GM13977 (cell line): ENCODE measurements around the gene USP36.
"Not testable (repeated sequence)": the region's sequence is repeated elsewhere in the genome, so short reads cannot be mapped to it uniquely, and the experiment has no call there.

Experiments used
- DNase-seq: peaks from one replicate; pipeline ENCODE4 v3.0.0; 2012; ENCODE audit warnings: low spot score
- in situ Hi-C: fragments of 300-500 bp; cut with MboI; formaldehyde crosslinking; loops from one replicate; pipeline ENCODE4 v1.12.0; 2022; ENCODE audit warnings: low sequenced_read_pairs, low pct_unique_long_range_greater_than_20kb, mixed read lengths, inconsistent platforms; ENCODE audit not compliant: unreplicated experiment
- TF ChIP-seq, protein P1 (sequence below): IDR thresholded peaks from 2 replicates; pipeline ENCODE4 v1.5.1; 2012; ENCODE audit warnings: mild to moderate bottlenecking, control low read depth; ENCODE audit not compliant: insufficient read depth; ENCODE audit errors: extremely low read depth, missing control alignments

USP36 gene

DNA sequence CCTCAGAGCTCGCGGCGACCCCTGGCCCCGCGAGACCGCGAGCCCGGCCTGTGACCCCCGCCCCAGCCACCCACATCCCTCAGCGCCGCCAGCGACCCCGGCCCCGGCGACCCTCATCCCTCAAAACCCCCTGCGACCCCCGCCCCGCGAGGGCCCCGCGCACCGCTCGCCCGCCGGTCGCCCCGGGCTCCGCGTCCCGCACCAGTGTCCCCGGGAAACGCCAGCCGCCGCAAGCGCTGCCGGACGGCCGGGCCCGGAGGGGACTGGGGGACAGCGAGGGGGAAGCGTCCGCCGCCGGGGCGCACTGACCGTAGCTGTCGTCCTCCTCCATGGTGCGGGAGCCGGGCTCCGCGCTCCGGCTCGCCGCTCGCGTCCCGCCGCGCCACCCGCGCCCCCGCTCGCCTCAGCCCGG is 58.7 kb downstream of the USP36 start, which contains the start of gene CYTH1:
Gene CYTH1, minus strand, starts transcription at position 381 of the 412 bp plus-strand sequence. Its CDS starts 50 bp downstream, at position 331.
- no peak for DNase-seq

DNA sequence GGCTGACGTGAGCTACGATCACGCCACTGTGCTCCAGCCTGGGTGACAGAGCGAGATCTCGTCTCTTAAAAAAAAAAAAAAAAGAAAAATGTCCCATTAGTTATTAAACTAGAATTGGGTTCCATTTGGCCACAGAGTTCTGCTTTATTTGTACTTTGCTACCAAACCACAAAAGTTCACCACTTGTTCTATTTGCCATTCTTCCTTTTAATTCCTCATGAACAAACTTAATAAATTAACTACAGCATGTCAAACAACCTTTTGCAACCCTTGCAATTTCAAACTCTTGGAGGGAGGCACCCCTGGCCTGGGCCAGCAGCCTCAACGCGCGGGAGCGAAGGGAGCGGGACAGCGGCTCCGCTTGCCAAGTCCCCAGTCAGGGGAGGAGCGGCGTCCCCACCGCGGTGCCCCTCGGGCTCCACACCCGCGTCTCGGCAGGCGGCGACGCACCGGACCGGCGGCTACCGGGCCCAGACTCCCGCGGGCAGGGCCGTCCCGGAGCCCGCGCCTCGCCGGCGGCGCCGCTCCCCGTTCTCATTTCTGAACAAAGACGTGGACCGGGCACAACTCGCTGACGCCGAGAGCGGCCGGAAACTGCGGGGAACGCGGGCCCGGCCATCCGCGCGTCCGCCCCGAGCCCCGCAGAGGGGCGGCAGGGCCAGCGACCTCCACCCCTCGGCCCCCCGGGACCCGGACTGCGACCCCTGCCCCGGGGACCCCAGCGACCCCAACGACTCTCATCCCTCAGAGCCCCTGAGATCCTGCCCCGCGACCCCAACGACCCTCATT is 59.3 kb downstream of the USP36 start:
- in situ Hi-C loops: no loop called here
- TF ChIP-seq, protein P1, sequence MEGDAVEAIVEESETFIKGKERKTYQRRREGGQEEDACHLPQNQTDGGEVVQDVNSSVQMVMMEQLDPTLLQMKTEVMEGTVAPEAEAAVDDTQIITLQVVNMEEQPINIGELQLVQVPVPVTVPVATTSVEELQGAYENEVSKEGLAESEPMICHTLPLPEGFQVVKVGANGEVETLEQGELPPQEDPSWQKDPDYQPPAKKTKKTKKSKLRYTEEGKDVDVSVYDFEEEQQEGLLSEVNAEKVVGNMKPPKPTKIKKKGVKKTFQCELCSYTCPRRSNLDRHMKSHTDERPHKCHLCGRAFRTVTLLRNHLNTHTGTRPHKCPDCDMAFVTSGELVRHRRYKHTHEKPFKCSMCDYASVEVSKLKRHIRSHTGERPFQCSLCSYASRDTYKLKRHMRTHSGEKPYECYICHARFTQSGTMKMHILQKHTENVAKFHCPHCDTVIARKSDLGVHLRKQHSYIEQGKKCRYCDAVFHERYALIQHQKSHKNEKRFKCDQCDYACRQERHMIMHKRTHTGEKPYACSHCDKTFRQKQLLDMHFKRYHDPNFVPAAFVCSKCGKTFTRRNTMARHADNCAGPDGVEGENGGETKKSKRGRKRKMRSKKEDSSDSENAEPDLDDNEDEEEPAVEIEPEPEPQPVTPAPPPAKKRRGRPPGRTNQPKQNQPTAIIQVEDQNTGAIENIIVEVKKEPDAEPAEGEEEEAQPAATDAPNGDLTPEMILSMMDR: no peak
- no peak for DNase-seq

More for the DNA sequence above, 58.7 kb downstream of the USP36 start, which contains the start of gene CYTH1:
- in situ Hi-C loops: no loop called here
- TF ChIP-seq, protein P1: no peak

DNA sequence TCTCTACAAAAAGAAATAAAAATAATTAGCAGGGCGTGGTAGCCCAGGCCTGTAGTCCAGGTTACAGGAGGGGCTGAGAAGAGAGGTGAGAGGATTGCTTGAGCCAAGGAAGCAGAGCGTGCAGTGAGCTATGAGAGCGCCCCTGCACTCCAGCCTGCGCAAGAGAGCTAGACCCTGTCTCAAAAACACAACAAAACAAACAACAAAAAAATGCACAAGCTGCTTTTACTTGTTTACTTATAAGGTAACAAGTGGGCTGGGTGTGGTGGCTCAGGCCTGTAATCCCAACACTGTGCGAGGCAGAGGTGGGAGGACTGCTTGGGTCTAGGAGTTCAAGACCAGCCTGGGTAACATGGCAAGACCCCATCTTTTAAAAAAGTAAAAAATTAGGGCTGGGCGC is 60.3 kb downstream of the USP36 start:
- in situ Hi-C loops: no loop called here
- no peak for DNase-seq
- TF ChIP-seq, protein P1: no peak

DNA sequence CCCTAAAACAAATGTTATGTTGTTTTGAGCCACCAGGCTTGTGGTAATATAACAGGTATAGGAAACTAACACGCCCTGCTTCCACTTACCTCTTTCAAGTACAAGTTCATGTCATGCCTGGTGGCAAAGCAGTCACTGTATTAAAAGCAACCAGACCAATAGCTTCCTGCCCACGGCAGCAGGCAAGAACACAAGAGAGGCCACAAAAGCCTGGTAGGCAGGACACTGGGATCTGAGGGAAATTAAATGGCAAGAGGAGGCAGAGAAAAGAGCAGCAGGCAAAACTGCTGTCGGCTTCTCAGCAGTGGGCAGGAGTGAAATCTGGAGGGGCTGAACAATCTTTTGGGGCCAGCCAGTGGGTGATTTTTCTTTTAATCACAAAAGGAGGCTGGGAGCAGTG is 60.8 kb downstream of the USP36 start:
- TF ChIP-seq, protein P1: no peak
- in situ Hi-C loops: no loop called here
- no peak for DNase-seq

DNA sequence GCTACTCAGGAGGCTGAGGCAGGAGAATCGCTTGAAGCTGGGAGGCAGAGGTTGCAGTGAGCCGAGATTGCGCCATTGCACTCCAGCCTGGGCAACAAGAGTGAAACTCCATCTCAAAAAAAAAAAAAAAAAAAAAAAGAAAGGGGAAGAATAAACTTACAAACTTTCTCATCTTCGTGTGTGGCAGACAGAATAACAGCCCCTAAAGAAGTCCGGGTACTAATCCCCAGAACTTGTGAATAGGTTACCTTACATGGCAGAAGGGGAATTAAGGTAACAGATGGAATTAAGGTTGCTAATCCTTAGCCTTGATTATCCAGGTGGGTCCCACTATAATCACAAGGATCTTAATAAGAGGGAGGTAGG is 61.3 kb downstream of the USP36 start:
- in situ Hi-C loops, DNase-seq: not testable (repeated sequence)

DNA sequence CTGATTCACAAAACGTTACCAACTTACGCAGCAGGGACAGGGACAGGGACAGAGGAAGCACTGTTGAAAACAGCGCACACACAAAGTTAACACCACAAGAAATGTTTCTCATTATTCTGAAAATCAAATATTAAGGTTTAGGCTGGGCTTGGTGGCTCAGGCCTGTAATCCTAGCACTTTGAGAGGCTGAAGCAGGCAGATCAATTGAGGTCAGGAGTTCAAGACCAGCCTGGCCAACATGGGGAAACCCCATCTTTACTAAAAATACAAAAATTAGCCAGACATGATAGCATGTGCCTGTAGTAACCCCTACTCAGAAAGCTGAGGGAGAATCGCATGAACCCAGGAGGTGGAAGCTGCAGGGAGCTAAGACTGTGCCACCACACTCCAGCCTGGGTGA is 62.7 kb downstream of the USP36 start:
- TF ChIP-seq, protein P1: no peak
- DNase-seq: no peak
- in situ Hi-C loops: no loop called here

DNA sequence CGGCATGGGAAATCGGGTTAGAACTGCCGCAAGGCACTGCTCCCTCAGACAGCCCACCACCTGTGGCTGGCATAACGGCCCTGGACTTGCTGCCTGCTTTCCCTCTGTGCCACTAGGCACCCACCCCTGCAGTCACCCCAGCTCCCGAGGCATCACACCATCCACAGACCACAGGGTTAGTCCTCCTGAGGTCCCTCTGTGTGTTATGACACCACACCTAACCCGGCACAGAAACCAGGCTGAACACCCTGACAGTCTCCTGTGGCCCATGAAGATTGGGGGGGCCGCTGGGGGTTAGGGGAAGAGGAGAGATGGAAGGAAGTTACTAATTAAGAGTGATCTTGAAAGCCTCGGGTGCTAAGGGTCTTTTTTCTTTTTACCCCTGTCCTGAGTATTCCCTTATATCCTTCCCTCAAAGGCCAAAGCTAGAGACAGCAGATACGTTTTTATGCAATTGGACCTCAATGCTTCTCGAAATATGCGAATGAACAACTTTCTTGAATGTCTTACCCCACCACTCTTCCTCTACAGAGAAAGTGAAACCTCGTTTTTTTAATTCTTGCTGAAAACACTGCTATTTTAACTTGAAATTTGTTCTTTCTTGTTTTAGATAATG is 65.5 kb downstream of the USP36 start:
- TF ChIP-seq, protein P1: no peak
- no peak for DNase-seq
- in situ Hi-C loops: no loop called here
